Transverse colon (tissue), 4 donors: ENCODE results near the gene MUC21. TPM values are rescaled to one million over a fixed set of nuclear protein-coding genes. Genes with fewer than 3 reads are reported as not detected.

ENCODE experiments used
- DNase-seq: peaks from one replicate; pipeline ENCODE4 v3.0.0-alpha.2; 2019
- H3K27ac ChIP-seq, 4 donors: fragments of 200-600 bp; sonication (generic); 2 replicates each; pipeline ENCODE4 v1.5.1; 2016 to 2018; ENCODE audit warnings: inconsistent platforms in 4 of 4
- H3K27me3 ChIP-seq: fragments of 200-600 bp; sonication (generic); 2 replicates; pipeline ENCODE4 v1.5.1; 2017; ENCODE audit warnings: inconsistent platforms
- H3K36me3 ChIP-seq, 4 donors: fragments of 200-600 bp; sonication (generic); 2 replicates each; pipeline ENCODE4 v1.5.1; 2017 to 2019; ENCODE audit warnings: inconsistent platforms in 4 of 4
- H3K4me1 ChIP-seq, 4 donors: fragments of 200-600 bp; sonication (generic); 2 replicates each; pipeline ENCODE4 v1.5.1; 2017 to 2020; ENCODE audit warnings: inconsistent platforms in 4 of 4
- H3K4me3 ChIP-seq, 4 donors: fragments of 200-600 bp; sonication (generic); 1 replicate in 1 of 4; 2 replicates in 3 of 4; pipeline versions ENCODE4 v1.5.1 to v1.6.1; 2017 to 2019; ENCODE audit warnings: inconsistent platforms in 4 of 4
- H3K9me3 ChIP-seq, 2 donors: fragments of 200-600 bp; sonication (generic); 2 replicates each; pipeline ENCODE4 v1.5.1; 2017 to 2019; ENCODE audit warnings: inconsistent platforms in 2 of 2
- CTCF ChIP-seq, 5 experiments: fragments of 200-600 bp in 3 of 5; fragments of 450-650 bp in 2 of 5; sonication (generic) in 3 of 5; IDR thresholded peaks; 1 replicate in 2 of 5; 2 replicates in 3 of 5; pipeline ENCODE4 v1.5.1; 2016 to 2017; ENCODE audit warnings: antibody characterized with exemption in 5 of 5, inconsistent platforms in 3 of 5, mild to moderate bottlenecking in 2 of 5, moderate library complexity in 1 of 5
- EP300 ChIP-seq: sonication (generic); formaldehyde crosslinking; IDR thresholded peaks from one replicate; pipeline ENCODE4 v1.6.1; 2017; ENCODE audit warnings: antibody characterized with exemption, low read depth
- POLR2A ChIP-seq: fragments of 450-650 bp; IDR thresholded peaks from one replicate; pipeline ENCODE4 v1.6.1; 2016; ENCODE audit warnings: antibody characterized with exemption, mild to moderate bottlenecking, moderate library complexity
- POLR2AphosphoS5 ChIP-seq, 3 donors: sonication (generic); formaldehyde crosslinking; IDR thresholded peaks; one replicate each; pipeline ENCODE4 v1.6.1; 2016; ENCODE audit warnings: antibody characterized with exemption in 3 of 3
- WGBS, 2 donors: methylation state at CpG; one replicate each; pipeline ENCODE4 v1.1.5; 2018; ENCODE audit warnings: low coverage in 1 of 2; 5-methylcytosine and 5-hydroxymethylcytosine counted together
- in situ Hi-C, 4 donors: fragments of 200-750 bp; cut with MboI; loops; one replicate each; pipeline versions ENCODE4 v1.15.0 to v1.15.1; 2017; ENCODE audit warnings: low sequenced_read_pairs in 3 of 4, low pct_ligation_motif_present in 1 of 4, low pct_unique_long_range_greater_than_20kb in 1 of 4
- intact Hi-C: fragments of 100-400 bp; cut with DNase I; formaldehyde crosslinking; loops from one replicate; pipeline ENCODE4 v1.15.1; 2023; ENCODE audit warnings: low total_unique reads
- total RNA-seq, 4 donors: library from RNA; depleted of rRNA; stranded (reverse); fragments of >200 nt; gene quantifications; one replicate each; pipeline ENCODE4 v1.1.0, GENCODE V29; 2016

Gene MUC21
- total RNA-seq, 4 donors from 2014 or later = not detected

- no peak overlapping the region for H3K4me3 ChIP-seq
- in situ Hi-C loops = no loop called here
- intact Hi-C loops = no loop called here
- TF ChIP-seq POLR2A = no peak
- no peak for TF ChIP-seq EP300
- no peak for TF ChIP-seq CTCF (IDR thresholded peaks at IDR 0.05)
- TF ChIP-seq POLR2AphosphoS5 (IDR thresholded peaks at IDR 0.05) = no peak
- no peaks in the 10 kb centered on the region for H3K9me3 ChIP-seq
- WGBS, 2 donors = 76 to 82% methylated on average over 2 to 7 of the region's 7 CpGs
- no peak for DNase-seq
- H3K27me3 ChIP-seq = no peaks in the 10 kb centered on the region
- no peak overlapping the region for H3K27ac ChIP-seq
- no peaks in the 10 kb centered on the region for H3K36me3 ChIP-seq
- no peaks in the 10 kb centered on the region for H3K4me1 ChIP-seq
Measured at GRCh38 chr6:31037169-31037568, 53.7 kb downstream of the MUC21 start.

- Histone ChIP-seq H3K9me3 (no peaks in the 10 kb centered on the region), H3K27ac (no peak overlapping the region), H3K36me3 (no peaks in the 10 kb centered on the region), H3K27me3 (no peaks in the 10 kb centered on the region), H3K4me3 (no peak overlapping the region), H3K4me1 (no peaks in the 10 kb centered on the region)
- in situ Hi-C loops (no loop called here), intact Hi-C loops (no loop called here)
- no peak for TF ChIP-seq POLR2A
- no peak for TF ChIP-seq CTCF (IDR thresholded peaks at IDR 0.05)
- TF ChIP-seq POLR2AphosphoS5 (IDR thresholded peaks at IDR 0.05) = no peak
- no peak for TF ChIP-seq EP300
- no peak for DNase-seq
- WGBS, 2 donors = 0 to 48% methylated on average over 1 to 3 of the region's 3 CpGs
Measured at GRCh38 chr6:31037682-31038081, 54.2 kb downstream of the MUC21 start.

GRCh38 chr6:31038559-31038958, 55.0 kb downstream of the MUC21 start:
- no peaks in the 10 kb centered on the region for H3K9me3 ChIP-seq
- intact Hi-C loops (no loop called here), in situ Hi-C loops (no loop called here)
- no peaks in the 10 kb centered on the region for H3K36me3 ChIP-seq
- no peak overlapping the region for H3K4me3 ChIP-seq
- no peak overlapping the region for H3K27ac ChIP-seq
- no peaks in the 10 kb centered on the region for H3K27me3 ChIP-seq
- no peak for DNase-seq
- peaks cover 0 to 3% (median 0%) of the 10 kb centered on the region in 4 donors for H3K4me1 ChIP-seq
- TF ChIP-seq EP300 = no peak
- no peak for TF ChIP-seq POLR2A
- no peak for TF ChIP-seq CTCF (IDR thresholded peaks at IDR 0.05)
- WGBS, 2 donors = 91% methylated on average over 8 of the region's 8 CpGs; no CpG with 5 or more reads in 1 of the 2 donors

Other genes with a start within 250 kb of the MUC21 start
- gene FLOT1, start 241.0 kb upstream of the MUC21 start, total RNA-seq = 100 to 1,000 TPM; 123 to 146 (median 139) TPM
- 100 to 1,000 TPM in 1 of 4 donors, 10 to 100 TPM in 3; 21.1 to 100 (median 84.6) TPM for gene IER3, start 239.2 kb upstream of the MUC21 start, total RNA-seq
- 100 to 1,000 TPM; 149 to 322 (median 230) TPM for gene DDR1, start 99.2 kb upstream of the MUC21 start, total RNA-seq
- gene GTF2H4, start 75.5 kb upstream of the MUC21 start, total RNA-seq = 10 to 100 TPM in 1 of 4 donors, 1 to 10 TPM in 3; 2.0 to 44.5 (median 6.8) TPM
- gene VARS2, start 69.5 kb upstream of the MUC21 start, total RNA-seq = 10 to 100 TPM; 13.1 to 64.7 (median 25.8) TPM
- gene SFTA2, start 51.5 kb upstream of the MUC21 start, total RNA-seq = not detected
- under 1 TPM in 2 of 4 donors, not detected in 2; 0.16 to 0.41 TPM for gene MUCL3, start 42.7 kb upstream of the MUC21 start, total RNA-seq
- gene MUC22, start 26.8 kb downstream of the MUC21 start, total RNA-seq = not detected
- not detected for gene C6orf15, start 128.9 kb downstream of the MUC21 start, total RNA-seq
- 10 to 100 TPM in 2 of 4 donors, 1 to 10 TPM in 2; 8.8 to 19.0 (median 13.4) TPM for gene PSORS1C1, start 131.1 kb downstream of the MUC21 start, total RNA-seq
- gene CDSN, start 136.7 kb downstream of the MUC21 start, total RNA-seq = not detected
- gene PSORS1C2, start 155.3 kb downstream of the MUC21 start, total RNA-seq = not detected
- 10 to 100 TPM; 15.0 to 44.1 (median 29.9) TPM for gene CCHCR1, start 174.1 kb downstream of the MUC21 start, total RNA-seq
- gene TCF19, start 174.9 kb downstream of the MUC21 start, total RNA-seq = 1 to 10 TPM; 1.6 to 5.2 (median 3.1) TPM
- 100 to 1,000 TPM in 1 of 4 donors, 10 to 100 TPM in 3; 11.5 to 434 (median 29.2) TPM for gene POU5F1, start 187.0 kb downstream of the MUC21 start, total RNA-seq